Right lobe of liver (tissue), 4 donors: ENCODE results near the gene JAZF1.

Experiments
- POLR2A ChIP-seq: fragments of 450-650 bp; IDR thresholded peaks from one replicate; pipeline ENCODE4 v1.6.1; 2017; ENCODE audit warnings: antibody characterized with exemption, mild to moderate bottlenecking
- TF ChIP-seq, protein P1 (sequence below), 4 donors: fragments of 200-600 bp in 3 of 4; fragments of 450-650 bp in 1 of 4; IDR thresholded peaks; one replicate each; pipeline versions ENCODE4 v1.5.1 to v1.8.0; 2016 to 2022; ENCODE audit warnings: antibody characterized with exemption in 4 of 4, mild to moderate bottlenecking in 2 of 4
- donor health status: DM: no; HTN: no; CAD: no.
- donor health status: DM: no; HTN: no; CAD: no.
- donor health status: DM: no; HTN: yes; CAD: no.

- TF ChIP-seq, protein P1, sequence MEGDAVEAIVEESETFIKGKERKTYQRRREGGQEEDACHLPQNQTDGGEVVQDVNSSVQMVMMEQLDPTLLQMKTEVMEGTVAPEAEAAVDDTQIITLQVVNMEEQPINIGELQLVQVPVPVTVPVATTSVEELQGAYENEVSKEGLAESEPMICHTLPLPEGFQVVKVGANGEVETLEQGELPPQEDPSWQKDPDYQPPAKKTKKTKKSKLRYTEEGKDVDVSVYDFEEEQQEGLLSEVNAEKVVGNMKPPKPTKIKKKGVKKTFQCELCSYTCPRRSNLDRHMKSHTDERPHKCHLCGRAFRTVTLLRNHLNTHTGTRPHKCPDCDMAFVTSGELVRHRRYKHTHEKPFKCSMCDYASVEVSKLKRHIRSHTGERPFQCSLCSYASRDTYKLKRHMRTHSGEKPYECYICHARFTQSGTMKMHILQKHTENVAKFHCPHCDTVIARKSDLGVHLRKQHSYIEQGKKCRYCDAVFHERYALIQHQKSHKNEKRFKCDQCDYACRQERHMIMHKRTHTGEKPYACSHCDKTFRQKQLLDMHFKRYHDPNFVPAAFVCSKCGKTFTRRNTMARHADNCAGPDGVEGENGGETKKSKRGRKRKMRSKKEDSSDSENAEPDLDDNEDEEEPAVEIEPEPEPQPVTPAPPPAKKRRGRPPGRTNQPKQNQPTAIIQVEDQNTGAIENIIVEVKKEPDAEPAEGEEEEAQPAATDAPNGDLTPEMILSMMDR (IDR thresholded peaks at IDR 0.05) = no peak
- no peak for TF ChIP-seq POLR2A
Measured at GRCh38 chr7:27958933-27959548, 221.6 kb downstream of the JAZF1 start.
